ENCODE measurements around the gene TAPBPL.

DNA sequence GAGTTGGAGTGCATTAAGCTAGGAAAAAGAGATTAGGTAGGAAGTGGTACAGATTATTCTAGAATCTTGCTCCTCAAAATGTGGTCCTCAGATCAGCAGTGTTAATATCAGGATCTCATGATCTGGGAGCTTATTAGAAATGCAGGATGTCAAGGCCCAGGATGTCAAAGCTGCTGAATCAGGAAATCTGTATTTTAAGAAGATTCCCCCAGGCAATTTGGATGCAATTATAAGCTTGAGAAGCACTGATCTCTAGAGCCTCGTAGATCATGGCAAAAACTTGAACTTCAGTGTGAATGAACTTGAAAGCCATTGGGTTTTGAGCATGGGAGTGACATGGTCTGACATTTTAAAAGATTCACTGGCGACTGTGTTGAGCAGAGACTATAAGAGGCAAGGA, 48.6 kb downstream of the TAPBPL start:
- no peak for TF ChIP-seq CTCF (IDR thresholded peaks at IDR 0.05; ENCODE audit: insufficient read depth, low read length, poor library complexity, severe bottlenecking)
- TF ChIP-seq EZH2phosphoT487 (conservative IDR thresholded peaks at IDR 0.05; ENCODE audit: low read length), result no peak

Measured in SU-DHL-6 (cell line).